ENCODE results near the gene ZFP36.

DNA sequence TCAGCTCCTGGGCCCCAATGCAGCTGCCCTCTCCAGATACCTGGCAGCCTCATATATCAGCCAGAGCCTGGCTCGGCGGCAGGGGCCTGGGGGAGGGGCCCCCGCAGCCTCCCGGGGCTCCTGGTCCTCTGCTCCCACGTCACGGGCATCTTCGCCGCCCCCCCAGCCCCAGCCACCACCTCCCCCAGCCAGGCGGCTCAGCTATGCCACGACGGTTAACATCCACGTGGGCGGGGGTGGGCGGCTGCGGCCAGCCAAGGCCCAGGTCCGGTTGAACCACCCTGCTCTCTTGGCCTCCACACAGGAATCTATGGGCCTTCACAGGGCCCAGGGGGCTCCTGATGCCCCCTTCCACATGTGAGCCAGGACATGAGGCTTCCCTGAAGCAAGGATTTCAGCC, 18.3 kb downstream of the ZFP36 start:
- TF ChIP-seq, protein P1, sequence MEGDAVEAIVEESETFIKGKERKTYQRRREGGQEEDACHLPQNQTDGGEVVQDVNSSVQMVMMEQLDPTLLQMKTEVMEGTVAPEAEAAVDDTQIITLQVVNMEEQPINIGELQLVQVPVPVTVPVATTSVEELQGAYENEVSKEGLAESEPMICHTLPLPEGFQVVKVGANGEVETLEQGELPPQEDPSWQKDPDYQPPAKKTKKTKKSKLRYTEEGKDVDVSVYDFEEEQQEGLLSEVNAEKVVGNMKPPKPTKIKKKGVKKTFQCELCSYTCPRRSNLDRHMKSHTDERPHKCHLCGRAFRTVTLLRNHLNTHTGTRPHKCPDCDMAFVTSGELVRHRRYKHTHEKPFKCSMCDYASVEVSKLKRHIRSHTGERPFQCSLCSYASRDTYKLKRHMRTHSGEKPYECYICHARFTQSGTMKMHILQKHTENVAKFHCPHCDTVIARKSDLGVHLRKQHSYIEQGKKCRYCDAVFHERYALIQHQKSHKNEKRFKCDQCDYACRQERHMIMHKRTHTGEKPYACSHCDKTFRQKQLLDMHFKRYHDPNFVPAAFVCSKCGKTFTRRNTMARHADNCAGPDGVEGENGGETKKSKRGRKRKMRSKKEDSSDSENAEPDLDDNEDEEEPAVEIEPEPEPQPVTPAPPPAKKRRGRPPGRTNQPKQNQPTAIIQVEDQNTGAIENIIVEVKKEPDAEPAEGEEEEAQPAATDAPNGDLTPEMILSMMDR (IDR thresholded peaks at IDR 0.05; ENCODE audit: low read length): no peak
- TF ChIP-seq EZH2 (IDR thresholded peaks at IDR 0.05; ENCODE audit: borderline replicate concordance, low read length): no peak
